Transverse colon (tissue), 3 donors: ENCODE results near the gene ZNF497.

Source experiments
- CTCF ChIP-seq, 5 experiments: fragments of 200-600 bp in 3 of 5; fragments of 450-650 bp in 2 of 5; sonication (generic) in 3 of 5; IDR thresholded peaks; 1 replicate in 2 of 5; 2 replicates in 3 of 5; pipeline ENCODE4 v1.5.1; 2016 to 2017; ENCODE audit warnings: antibody characterized with exemption in 5 of 5, inconsistent platforms in 3 of 5, mild to moderate bottlenecking in 2 of 5, moderate library complexity in 1 of 5
- POLR2A ChIP-seq: fragments of 450-650 bp; IDR thresholded peaks from one replicate; pipeline ENCODE4 v1.6.1; 2016; ENCODE audit warnings: antibody characterized with exemption, mild to moderate bottlenecking, moderate library complexity

- no peak for TF ChIP-seq CTCF (IDR thresholded peaks at IDR 0.05)
- no peak for TF ChIP-seq POLR2A
Observed at GRCh38 chr19:58325311-58326022, 37.1 kb downstream of the ZNF497 start.
